ENCODE measurements around the gene ESPN. TPM values are rescaled to one million over a fixed set of nuclear protein-coding genes. Genes with fewer than 3 reads are reported as not detected.
"Not testable (repeated sequence)": the region's sequence is repeated elsewhere in the genome, so short reads cannot be mapped to it uniquely, and the experiment has no call there.

The ESPN gene
- total RNA-seq, 2 experiments from 2014 or later = not detected

- ChIA-PET CTCF (ENCODE audit: unreplicated experiment) (interaction anchor here (0.6 kb wide), 1 partner anchor 339 kb away, joined by 5 read pairs; no protein-coding TSS in a partner anchor), POLR2A (interaction anchor here (0.6 to 1.5 kb wide), 6 partner anchors 31 to 1774 kb away, joined by 3 read pairs; no protein-coding TSS in a partner anchor)
- H3K4me2 ChIP-seq (ENCODE audit: low read length) = peak within 1 kb of the TSS; percentile 94
- H3K4me1 ChIP-seq (ENCODE audit: insufficient read depth, low read length, poor library complexity, severe bottlenecking) = peaks cover 14% of the 10 kb centered on the region
- H3K9me3 ChIP-seq (ENCODE audit: low read length) = no peaks in the 10 kb centered on the region
- intact Hi-C loops (cut with micrococcal nuclease; ENCODE audit: unreplicated experiment) = loop anchor here (5.0 kb wide), 1 partner anchor 156 kb away; the partner anchor contains the start of gene ICMT
- TSS peak; percentile 95 for BruUV-seq (replicated peaks)
- H3K27ac ChIP-seq (ENCODE audit: low read depth, low read length, poor library complexity, severe bottlenecking) = peak within 1 kb of the TSS; percentile 68
- H3K36me3 ChIP-seq (ENCODE audit: insufficient read depth, low read length) = no peaks in the 10 kb centered on the region
- no peaks in the 10 kb centered on the region for H3K9me2 ChIP-seq (ENCODE audit: insufficient read depth, low read length)
- peaks cover 5% of the 10 kb centered on the region; the same call in 1 of the 2 replicates for H3K79me2 ChIP-seq (ENCODE audit: insufficient read depth, low read depth, low read length)
- TF ChIP-seq CTCF (conservative IDR thresholded peaks at IDR 0.05; ENCODE audit: low read length) (0 out of 2 replicates have a peak, but pooled peaks have one; percentile 14), EZH2phosphoT487 (IDR thresholded peaks at IDR 0.05; ENCODE audit: borderline replicate concordance, low read depth, low read length) (no peak)
- H2AFZ ChIP-seq (ENCODE audit: low read length) = peak within 1 kb of the TSS; percentile 74
- H4K20me1 ChIP-seq (ENCODE audit: insufficient read depth, low read length) = 0 out of 2 replicates have a peak, but pooled peaks cover 7% of the 10 kb centered on the region
- DNase-seq (ENCODE audit: low spot score) = peak; percentile 92
- peak within 1 kb of the TSS; percentile 78 for H3K4me3 ChIP-seq (ENCODE audit: low read depth, low read length, poor library complexity, severe bottlenecking)
Measured at GRCh38 chr1:6393400-6394187, 31.0 kb upstream of the ESPN start, which contains the start of gene ACOT7. TSS of gene ACOT7 (minus strand) at chr1:6393767. CDS start at chr1:6393399, 368 bp downstream.

- H3K9me2 ChIP-seq (ENCODE audit: insufficient read depth, low read length); DNase-seq (ENCODE audit: low spot score); POLR2A ChIA-PET; BruUV-seq (replicated peaks); H3K4me2 ChIP-seq (ENCODE audit: low read length); H3K9me3 ChIP-seq (ENCODE audit: low read length); H2AFZ ChIP-seq (ENCODE audit: low read length); intact Hi-C loops (cut with micrococcal nuclease; ENCODE audit: unreplicated experiment); H3K27ac ChIP-seq (ENCODE audit: low read depth, low read length, poor library complexity, severe bottlenecking); H4K20me1 ChIP-seq (ENCODE audit: insufficient read depth, low read length); H3K36me3 ChIP-seq (ENCODE audit: insufficient read depth, low read length); CTCF ChIA-PET (ENCODE audit: unreplicated experiment); H3K79me2 ChIP-seq (ENCODE audit: insufficient read depth, low read depth, low read length); H3K4me3 ChIP-seq (ENCODE audit: low read depth, low read length, poor library complexity, severe bottlenecking): not testable (repeated sequence)
- peaks cover 14% of the 10 kb centered on the region for H3K4me1 ChIP-seq (ENCODE audit: insufficient read depth, low read length, poor library complexity, severe bottlenecking)
Measured at GRCh38 chr1:6395130-6395529, 29.4 kb upstream of the ESPN start.

GRCh38 chr1:6395781-6396244 is 28.8 kb upstream of the ESPN start:
- H2AFZ ChIP-seq (ENCODE audit: low read length); H3K9me2 ChIP-seq (ENCODE audit: insufficient read depth, low read length); H4K20me1 ChIP-seq (ENCODE audit: insufficient read depth, low read length); H3K27ac ChIP-seq (ENCODE audit: low read depth, low read length, poor library complexity, severe bottlenecking); H3K9me3 ChIP-seq (ENCODE audit: low read length); H3K4me2 ChIP-seq (ENCODE audit: low read length); H3K4me3 ChIP-seq (ENCODE audit: low read depth, low read length, poor library complexity, severe bottlenecking); H3K36me3 ChIP-seq (ENCODE audit: insufficient read depth, low read length); H3K79me2 ChIP-seq (ENCODE audit: insufficient read depth, low read depth, low read length); POLR2A ChIA-PET; BruUV-seq (replicated peaks); CTCF ChIA-PET (ENCODE audit: unreplicated experiment); DNase-seq (ENCODE audit: low spot score): not testable (repeated sequence)
- intact Hi-C loops (cut with micrococcal nuclease; ENCODE audit: unreplicated experiment) = loop anchor here (2.0 kb wide), 1 partner anchor 33 kb away; no protein-coding TSS in a partner anchor
- H3K4me1 ChIP-seq (ENCODE audit: insufficient read depth, low read length, poor library complexity, severe bottlenecking) = peaks cover 14% of the 10 kb centered on the region

All from OCI-LY7 (cell line).